Retinal pigment epithelial cell (primary cell): ENCODE data around the gene OR10R2.

Source experiments
- DNase-seq: peaks from one replicate; pipeline ENCODE4 v3.0.0-alpha.2; 2010; ENCODE audit warnings: low read depth
- H3K4me3 ChIP-seq: 2 replicates; pipeline ENCODE4 v1.5.1; 2011; ENCODE audit warnings: mild to moderate bottlenecking, low read length, control low read depth, moderate library complexity
- CTCF ChIP-seq: conservative IDR thresholded peaks from 2 replicates; pipeline ENCODE4 v1.5.1; 2011; ENCODE audit warnings: low read depth, low read length, control low read depth, inconsistent platforms

Gene OR10R2

GRCh38 chr1:158457246-158457645, 14.8 kb upstream of the OR10R2 start:
- DNase-seq, result no peak
- TF ChIP-seq CTCF, result no peak
- no peak overlapping the region for H3K4me3 ChIP-seq

GRCh38 chr1:158458263-158458662, 13.8 kb upstream of the OR10R2 start:
- no peak overlapping the region for H3K4me3 ChIP-seq
- DNase-seq, result no peak
- TF ChIP-seq CTCF, result no peak

GRCh38 chr1:158461534-158461933, 10.5 kb upstream of the OR10R2 start, which contains the start of gene OR10K1:
Gene OR10K1, plus strand, starts transcription at chr1:158461834. Its CDS starts 3,728 bp downstream, at chr1:158465562.
- DNase-seq, result no peak
- no peak for TF ChIP-seq CTCF
- H3K4me3 ChIP-seq, result no peak within 1 kb of the TSS

- no peak overlapping the region for H3K4me3 ChIP-seq
- TF ChIP-seq CTCF, result no peak
- DNase-seq, result no peak
Observed at GRCh38 chr1:158485455-158485854, 13.4 kb downstream of the OR10R2 start.

- no peak for TF ChIP-seq CTCF
- no peak overlapping the region for H3K4me3 ChIP-seq
- DNase-seq, result no peak
Observed at GRCh38 chr1:158491316-158491715, 19.3 kb downstream of the OR10R2 start.

GRCh38 chr1:158493054-158493453, 21.0 kb downstream of the OR10R2 start:
- no peak for TF ChIP-seq CTCF
- DNase-seq, result no peak
- no peak overlapping the region for H3K4me3 ChIP-seq

GRCh38 chr1:158494796-158495195, 22.8 kb downstream of the OR10R2 start:
- DNase-seq, result no peak
- TF ChIP-seq CTCF, result no peak
- no peak overlapping the region for H3K4me3 ChIP-seq
